Liver (tissue), 3 donors: ENCODE data around the gene HENMT1.

Experiments used
- EGR1 ChIP-seq, 2 donors: IDR thresholded peaks; 2 replicates each; pipeline ENCODE4 v1.6.1; 2016 to 2018; ENCODE audit warnings: antibody characterized with exemption in 2 of 2, low read depth in 2 of 2
- GABPA ChIP-seq, 2 donors: IDR thresholded peaks in 1 of 2; conservative IDR thresholded peaks in 1 of 2; 2 replicates each; pipeline ENCODE4 v1.6.1; 2016; ENCODE audit warnings: antibody characterized with exemption in 2 of 2, mild to moderate bottlenecking in 1 of 2, moderate library complexity in 1 of 2
- RAD21 ChIP-seq, 2 donors: IDR thresholded peaks; 2 replicates each; pipeline ENCODE4 v1.6.1; 2016; ENCODE audit warnings: antibody characterized with exemption in 2 of 2, mild to moderate bottlenecking in 2 of 2
- TAF1 ChIP-seq: conservative IDR thresholded peaks from 2 replicates; pipeline ENCODE4 v1.6.1; 2016; ENCODE audit warnings: antibody characterized with exemption, mild to moderate bottlenecking
- YY1 ChIP-seq: IDR thresholded peaks from 2 replicates; pipeline ENCODE4 v1.6.1; 2016; ENCODE audit warnings: antibody characterized with exemption, mild to moderate bottlenecking
- TF ChIP-seq, protein P1 (sequence below): fragments of 150-350 bp; IDR thresholded peaks from 2 replicates; pipeline ENCODE4 v1.5.1; 2017; ENCODE audit warnings: improper control_type of control experiment, low read depth, low read length; ENCODE audit not compliant: missing input control
- TF ChIP-seq, protein P2 (sequence below): IDR thresholded peaks from 2 replicates; pipeline ENCODE4 v1.6.1; 2016; ENCODE audit warnings: antibody characterized with exemption
- donor health status: healthy.
- donor health status: healthy.

DNA sequence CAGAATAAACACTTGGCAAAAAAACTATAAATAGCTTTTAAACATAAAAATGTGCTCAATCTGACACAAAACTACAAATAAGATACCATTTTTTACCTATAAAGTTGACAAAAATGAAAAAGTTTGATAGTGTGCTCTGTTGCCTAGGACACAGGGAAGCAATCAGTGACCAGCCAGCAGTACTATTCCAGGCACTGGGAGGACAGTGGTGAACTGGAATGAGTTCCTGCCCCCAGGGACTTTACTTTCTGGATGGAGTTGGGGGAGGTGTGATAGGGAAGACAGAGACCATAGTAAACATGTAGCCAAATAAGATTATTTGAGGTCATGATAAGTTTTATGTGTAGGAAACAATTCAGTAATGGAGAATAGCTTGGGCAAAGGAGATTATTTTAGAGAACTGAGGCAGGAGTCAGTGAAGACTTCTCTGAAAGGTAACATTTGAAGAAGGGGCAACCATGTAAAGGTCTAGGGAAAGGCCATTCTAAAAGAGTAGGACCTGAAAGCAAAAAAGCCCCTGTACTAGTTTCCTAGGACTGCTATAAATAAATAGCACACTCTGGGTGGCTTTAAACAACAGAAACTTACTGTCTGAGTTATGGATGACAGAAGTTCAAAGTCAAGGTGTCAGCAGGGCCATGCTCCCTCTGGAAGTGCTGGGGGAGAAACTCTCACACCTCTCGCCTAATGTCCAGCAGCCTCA, 59.0 kb downstream of the HENMT1 start:
- TF ChIP-seq, protein P1, sequence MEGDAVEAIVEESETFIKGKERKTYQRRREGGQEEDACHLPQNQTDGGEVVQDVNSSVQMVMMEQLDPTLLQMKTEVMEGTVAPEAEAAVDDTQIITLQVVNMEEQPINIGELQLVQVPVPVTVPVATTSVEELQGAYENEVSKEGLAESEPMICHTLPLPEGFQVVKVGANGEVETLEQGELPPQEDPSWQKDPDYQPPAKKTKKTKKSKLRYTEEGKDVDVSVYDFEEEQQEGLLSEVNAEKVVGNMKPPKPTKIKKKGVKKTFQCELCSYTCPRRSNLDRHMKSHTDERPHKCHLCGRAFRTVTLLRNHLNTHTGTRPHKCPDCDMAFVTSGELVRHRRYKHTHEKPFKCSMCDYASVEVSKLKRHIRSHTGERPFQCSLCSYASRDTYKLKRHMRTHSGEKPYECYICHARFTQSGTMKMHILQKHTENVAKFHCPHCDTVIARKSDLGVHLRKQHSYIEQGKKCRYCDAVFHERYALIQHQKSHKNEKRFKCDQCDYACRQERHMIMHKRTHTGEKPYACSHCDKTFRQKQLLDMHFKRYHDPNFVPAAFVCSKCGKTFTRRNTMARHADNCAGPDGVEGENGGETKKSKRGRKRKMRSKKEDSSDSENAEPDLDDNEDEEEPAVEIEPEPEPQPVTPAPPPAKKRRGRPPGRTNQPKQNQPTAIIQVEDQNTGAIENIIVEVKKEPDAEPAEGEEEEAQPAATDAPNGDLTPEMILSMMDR = no peak
- TF ChIP-seq GABPA (IDR thresholded peaks at IDR 0.05 in 1 of 2, conservative IDR thresholded peaks at IDR 0.05 in 1 of 2) (no peak), RAD21 (IDR thresholded peaks at IDR 0.05) (no peak), EGR1 (IDR thresholded peaks at IDR 0.05; ENCODE audit: low read depth in 2 of 2) (no peak), YY1 (no peak), TAF1 (no peak)
- TF ChIP-seq, protein P2, sequence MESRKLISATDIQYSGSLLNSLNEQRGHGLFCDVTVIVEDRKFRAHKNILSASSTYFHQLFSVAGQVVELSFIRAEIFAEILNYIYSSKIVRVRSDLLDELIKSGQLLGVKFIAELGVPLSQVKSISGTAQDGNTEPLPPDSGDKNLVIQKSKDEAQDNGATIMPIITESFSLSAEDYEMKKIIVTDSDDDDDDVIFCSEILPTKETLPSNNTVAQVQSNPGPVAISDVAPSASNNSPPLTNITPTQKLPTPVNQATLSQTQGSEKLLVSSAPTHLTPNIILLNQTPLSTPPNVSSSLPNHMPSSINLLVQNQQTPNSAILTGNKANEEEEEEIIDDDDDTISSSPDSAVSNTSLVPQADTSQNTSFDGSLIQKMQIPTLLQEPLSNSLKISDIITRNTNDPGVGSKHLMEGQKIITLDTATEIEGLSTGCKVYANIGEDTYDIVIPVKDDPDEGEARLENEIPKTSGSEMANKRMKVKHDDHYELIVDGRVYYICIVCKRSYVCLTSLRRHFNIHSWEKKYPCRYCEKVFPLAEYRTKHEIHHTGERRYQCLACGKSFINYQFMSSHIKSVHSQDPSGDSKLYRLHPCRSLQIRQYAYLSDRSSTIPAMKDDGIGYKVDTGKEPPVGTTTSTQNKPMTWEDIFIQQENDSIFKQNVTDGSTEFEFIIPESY = no peak
